HL-60/S4 (cell line): Measurements from ENCODE around the gene KRTAP4-5.
"Not testable (repeated sequence)": the region's sequence is repeated elsewhere in the genome, so short reads cannot be mapped to it uniquely, and the experiment has no call there.

ENCODE experiments used
- in situ Hi-C: fragments of 300-500 bp; cut with MboI; formaldehyde crosslinking; loops from 2 replicates; pipeline ENCODE4 v1.14.3; 2022; ENCODE audit warnings: low sequenced_read_pairs

The KRTAP4-5 gene

GRCh38 chr17:41111151-41111885, 38.3 kb downstream of the KRTAP4-5 start:
- in situ Hi-C loops, result no loop called here

- in situ Hi-C loops, result not testable (repeated sequence)
Measured at GRCh38 chr17:41108728-41109386, 40.8 kb downstream of the KRTAP4-5 start.

- in situ Hi-C loops, result no loop called here
Measured at GRCh38 chr17:41107941-41108450, 41.6 kb downstream of the KRTAP4-5 start.

DNA sequence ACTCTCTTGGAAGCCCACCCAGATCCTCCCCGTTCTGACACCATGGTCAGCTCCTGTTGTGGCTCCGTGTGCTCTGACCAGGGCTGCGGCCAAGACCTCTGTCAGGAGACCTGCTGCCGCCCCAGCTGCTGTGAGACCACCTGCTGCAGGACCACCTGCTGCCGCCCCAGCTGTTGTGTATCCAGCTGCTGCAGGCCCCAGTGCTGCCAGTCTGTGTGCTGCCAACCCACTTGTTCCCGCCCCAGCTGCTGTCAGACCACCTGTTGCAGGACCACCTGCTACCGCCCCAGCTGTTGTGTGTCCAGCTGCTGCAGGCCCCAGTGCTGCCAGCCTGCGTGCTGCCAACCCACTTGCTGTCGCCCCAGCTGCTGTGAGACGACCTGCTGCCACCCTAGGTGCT, 44.3 kb downstream of the KRTAP4-5 start, which contains the start of gene KRTAP4-9:
KRTAP4-9 (plus strand) TSS at position 43 of the 400 bp plus-strand sequence; CDS start at position 43, 0 bp downstream.
- in situ Hi-C loops, result not testable (repeated sequence)

DNA sequence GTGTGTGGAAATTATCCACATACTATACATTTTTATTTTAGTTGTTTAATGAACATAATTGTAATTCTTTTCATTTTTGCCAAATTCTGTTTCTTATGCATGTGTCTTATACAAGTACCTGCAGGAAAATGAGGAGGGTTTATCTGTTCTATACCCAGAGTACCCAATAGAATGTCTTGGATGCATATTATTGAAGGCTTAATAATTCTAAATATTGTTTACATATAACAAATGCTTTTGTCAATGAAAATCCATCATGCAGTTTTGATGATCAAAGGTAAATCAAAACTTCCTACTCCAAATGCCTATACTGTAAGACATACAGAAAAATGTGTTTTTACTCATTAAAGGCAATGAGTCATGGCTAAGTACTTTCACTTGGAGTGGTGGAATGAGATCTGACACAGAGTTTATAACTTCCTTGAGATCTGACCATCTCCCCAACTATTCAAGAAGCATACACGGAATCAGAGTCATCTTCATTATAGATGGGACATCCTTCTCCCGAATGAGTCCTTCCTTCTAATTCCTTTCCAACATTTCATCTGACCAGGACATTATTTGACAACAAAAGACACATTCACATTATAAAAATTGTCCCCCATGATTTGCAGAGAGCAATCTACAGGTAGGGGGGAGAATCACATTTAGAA, 45.1 kb downstream of the KRTAP4-5 start:
- in situ Hi-C loops, result not testable (repeated sequence)

DNA sequence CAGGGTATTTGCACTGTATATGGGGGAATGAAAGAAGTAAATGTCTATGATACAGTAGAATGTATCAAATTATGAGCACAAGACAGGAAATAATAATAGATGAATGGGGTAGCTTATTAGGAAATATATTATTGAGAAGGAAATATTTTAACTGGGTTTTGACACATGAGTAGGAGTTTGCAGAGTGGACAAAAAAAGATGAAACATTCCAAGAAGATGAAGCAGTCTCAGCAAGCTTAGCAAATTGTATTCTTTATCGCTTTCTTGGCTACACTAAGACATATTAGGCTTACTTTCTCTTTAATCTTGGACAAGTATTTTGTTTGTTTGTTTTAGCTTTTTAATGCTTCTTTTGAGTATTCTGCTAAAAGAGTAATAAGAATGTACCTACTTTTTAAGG, 45.7 kb downstream of the KRTAP4-5 start:
- in situ Hi-C loops, result no loop called here

- in situ Hi-C loops, result no loop called here
Measured at GRCh38 chr17:41101586-41102259, 47.9 kb downstream of the KRTAP4-5 start, which contains the start of gene KRTAP4-16. KRTAP4-16 (minus strand) TSS chr17:41102209; CDS start chr17:41102209, 0 bp downstream.

DNA sequence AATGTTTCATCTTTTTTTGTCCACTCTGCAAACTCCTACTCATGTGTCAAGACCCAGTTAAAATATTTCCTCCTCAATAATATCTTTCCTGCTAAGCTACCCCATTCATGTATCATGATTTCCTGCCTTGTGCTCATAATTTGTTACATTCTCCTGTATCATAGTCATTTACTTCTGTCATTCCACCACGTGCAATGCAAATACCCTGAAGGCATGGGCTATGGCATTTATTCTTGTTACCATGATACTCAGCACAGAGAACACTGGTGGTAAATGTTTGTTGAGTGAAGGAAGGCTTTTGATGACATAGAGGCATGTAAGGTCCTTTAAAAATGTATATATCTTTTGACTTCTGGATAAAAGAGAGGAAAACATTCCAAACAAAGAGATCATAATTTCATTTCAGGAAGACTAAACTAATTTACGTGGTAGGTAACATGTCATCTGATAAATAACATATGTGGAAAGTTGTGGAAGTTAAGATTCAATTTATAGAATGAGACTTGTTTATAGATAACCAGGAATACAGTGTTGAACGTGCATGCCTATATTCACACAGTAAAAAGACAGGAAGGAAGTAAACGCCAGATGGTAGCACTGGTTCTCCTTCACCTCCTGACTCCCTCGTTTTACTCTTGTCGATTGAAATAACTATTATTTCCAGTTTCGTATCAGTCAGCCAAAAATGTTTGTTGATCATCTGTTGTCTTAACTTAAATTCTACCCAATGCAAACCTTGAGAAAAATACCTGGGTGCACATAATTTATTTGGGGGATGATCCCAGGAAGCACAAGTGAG, 49.7 kb downstream of the KRTAP4-5 start:
- in situ Hi-C loops, result not testable (repeated sequence)
